Esophagus muscularis mucosa (tissue), 4 donors: ENCODE measurements around the gene DIP2C.

ENCODE experiments used
- CTCF ChIP-seq, 3 experiments: fragments of 200-600 bp in 2 of 3; fragments of 450-650 bp in 1 of 3; sonication (generic) in 2 of 3; IDR thresholded peaks; one replicate each; pipeline ENCODE4 v1.5.1; 2017 to 2019; ENCODE audit warnings: antibody characterized with exemption in 3 of 3, mild to moderate bottlenecking in 2 of 3, moderate library complexity in 1 of 3
- EP300 ChIP-seq: sonication (generic); formaldehyde crosslinking; IDR thresholded peaks from one replicate; pipeline ENCODE4 v1.6.1; 2017; ENCODE audit warnings: antibody characterized with exemption
- POLR2A ChIP-seq: fragments of 450-650 bp; IDR thresholded peaks from one replicate; pipeline ENCODE4 v1.6.1; 2017; ENCODE audit warnings: antibody characterized with exemption, moderate library complexity, mild to moderate bottlenecking, low read depth
- POLR2AphosphoS5 ChIP-seq, 2 donors: sonication (generic); formaldehyde crosslinking; IDR thresholded peaks; one replicate each; pipeline ENCODE4 v1.6.1; 2017; ENCODE audit warnings: antibody characterized with exemption in 2 of 2

- TF ChIP-seq CTCF (IDR thresholded peaks at IDR 0.05), result no peak
- TF ChIP-seq POLR2A, result no peak
- TF ChIP-seq EP300, result no peak
- TF ChIP-seq POLR2AphosphoS5 (IDR thresholded peaks at IDR 0.05), result no peak
Observed at GRCh38 chr10:367636-368035, 321.8 kb downstream of the DIP2C start.
